Glomerular endothelial cell (primary cell): ENCODE measurements around the gene FMO1. TPM values are rescaled to one million over a fixed set of nuclear protein-coding genes. Genes with fewer than 3 reads are reported as not detected.
A peak's percentile ranks its signal among the peaks of the same experiment; 100 is the strongest.
"Not testable (repeated sequence)": the region's sequence is repeated elsewhere in the genome, so short reads cannot be mapped to it uniquely, and the experiment has no call there.

Experiments used
- DNase-seq: peaks from one replicate; pipeline ENCODE4 v3.0.0-alpha.2; 2011; ENCODE audit warnings: low read depth, low spot score; ENCODE audit errors: extremely low read depth
- total RNA-seq: library from RNA; depleted of rRNA; stranded (reverse); fragments of >200 nt; gene quantifications from 2 replicates; pipeline ENCODE4 v1.2.3, GENCODE V29; 2015

FMO1 gene
- total RNA-seq, 1 donor from 2014 or later, result not detected

DNA sequence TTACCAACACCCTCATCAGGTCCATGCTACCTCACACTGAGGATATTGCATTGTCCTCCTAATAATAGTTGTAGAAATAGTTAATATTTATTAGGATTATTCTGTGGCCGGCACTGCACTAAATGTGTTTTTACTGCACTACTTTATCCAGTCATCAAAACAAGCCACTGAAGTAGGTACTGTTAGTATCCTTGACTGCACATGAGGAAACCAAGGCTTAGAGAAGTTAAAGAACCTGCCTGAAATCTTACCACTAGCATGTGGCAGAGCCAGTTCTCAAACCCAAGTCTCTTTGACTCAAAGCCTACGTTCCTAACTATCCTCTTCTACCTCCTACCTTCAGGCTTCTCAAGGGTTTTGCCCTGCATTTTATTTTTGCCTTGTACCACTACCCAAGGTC lies 30.9 kb downstream of the FMO1 start:
- DNase-seq, result no peak

- no peak for DNase-seq
Observed at GRCh38 chr1:171279678-171280077, 31.4 kb downstream of the FMO1 start.

GRCh38 chr1:171280599-171280998 lies 32.3 kb downstream of the FMO1 start:
- no peak for DNase-seq

GRCh38 chr1:171286032-171286705 lies 37.9 kb downstream of the FMO1 start:
- DNase-seq, result no peak

GRCh38 chr1:171290621-171291020 lies 42.3 kb downstream of the FMO1 start:
- DNase-seq, result no peak

DNA sequence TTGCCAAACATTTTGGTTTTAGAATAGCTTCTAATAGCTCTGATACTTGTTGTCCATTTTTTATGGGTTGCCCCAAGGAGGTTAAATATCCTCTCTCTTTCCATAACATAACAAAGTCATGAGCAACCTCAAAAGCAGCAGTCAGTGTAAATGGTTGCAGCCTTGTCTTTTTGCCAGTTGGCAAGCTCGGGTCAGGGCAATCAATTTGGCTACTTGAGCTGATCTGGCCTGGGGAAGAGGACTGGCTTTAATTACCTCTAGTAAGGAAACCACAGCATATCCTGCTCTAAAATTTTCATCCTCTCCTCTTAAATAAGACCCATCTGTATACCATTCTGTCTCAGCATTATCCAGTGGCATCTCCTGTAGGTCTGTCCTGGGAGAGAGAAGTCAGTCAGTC lies 44.5 kb downstream of the FMO1 start:
- no peak for DNase-seq

GRCh38 chr1:171295383-171295782 lies 47.1 kb downstream of the FMO1 start:
- DNase-seq, result not testable (repeated sequence)

GRCh38 chr1:171295821-171296220 lies 47.5 kb downstream of the FMO1 start:
- no peak for DNase-seq

GRCh38 chr1:171296897-171297296 lies 48.6 kb downstream of the FMO1 start:
- DNase-seq, result no peak

DNA sequence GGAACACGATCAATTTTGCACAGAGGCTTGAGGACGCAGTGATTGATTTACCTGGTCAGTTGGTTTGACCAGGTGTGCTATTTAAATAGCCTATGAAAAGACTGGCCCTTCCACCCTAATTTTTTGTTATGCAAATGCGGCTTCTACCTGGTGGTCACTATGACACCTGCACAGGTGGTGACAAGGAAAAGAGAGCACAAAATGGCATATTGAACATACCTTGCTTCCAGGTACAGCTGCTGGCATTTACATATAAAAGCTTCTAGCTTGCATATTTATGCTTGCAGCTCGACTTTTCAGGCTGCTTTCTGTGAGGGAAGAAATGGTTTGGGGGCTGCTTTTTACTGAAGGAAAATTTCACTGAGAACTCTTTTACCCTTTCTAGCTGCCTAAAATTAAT lies 50.4 kb downstream of the FMO1 start:
- no peak for DNase-seq

DNA sequence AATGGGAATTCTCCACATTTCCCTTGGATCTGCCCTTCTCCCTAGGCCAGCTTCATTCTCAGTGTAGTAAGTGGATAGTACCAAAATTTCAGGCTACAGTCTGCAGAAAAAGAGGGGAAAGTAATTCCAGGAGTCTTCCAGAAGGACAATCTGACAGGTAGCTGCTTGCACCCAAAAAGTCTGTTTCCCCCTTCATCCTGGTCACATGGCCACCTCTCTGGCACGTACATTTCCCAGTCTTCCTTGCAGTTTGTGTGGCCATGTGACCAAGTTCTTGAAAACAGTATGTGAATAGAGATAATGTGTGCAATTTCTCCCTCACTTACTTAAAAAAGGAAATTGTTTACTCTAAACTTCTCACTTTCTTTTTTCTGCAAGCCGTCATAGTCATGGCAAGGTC lies 51.0 kb downstream of the FMO1 start:
- DNase-seq, result no peak

DNA sequence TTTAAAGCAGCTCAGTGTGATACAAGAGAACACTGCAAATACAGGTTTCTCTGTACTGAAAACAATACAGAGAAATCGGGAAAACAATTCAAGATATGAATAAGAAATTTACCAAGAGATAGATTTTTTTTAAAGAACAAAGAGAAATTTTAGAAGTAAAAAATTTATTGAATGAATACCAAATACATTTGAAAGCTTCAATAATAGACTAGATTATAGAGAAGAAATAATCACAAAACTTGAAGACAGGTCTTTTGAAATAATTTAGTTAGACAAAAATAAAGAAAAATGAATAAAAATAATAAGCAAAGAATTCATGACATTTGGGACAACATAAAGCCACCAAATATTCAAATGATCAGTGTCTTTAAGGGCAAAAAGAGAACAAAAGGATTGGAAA lies 52.1 kb downstream of the FMO1 start:
- DNase-seq, result no peak

DNA sequence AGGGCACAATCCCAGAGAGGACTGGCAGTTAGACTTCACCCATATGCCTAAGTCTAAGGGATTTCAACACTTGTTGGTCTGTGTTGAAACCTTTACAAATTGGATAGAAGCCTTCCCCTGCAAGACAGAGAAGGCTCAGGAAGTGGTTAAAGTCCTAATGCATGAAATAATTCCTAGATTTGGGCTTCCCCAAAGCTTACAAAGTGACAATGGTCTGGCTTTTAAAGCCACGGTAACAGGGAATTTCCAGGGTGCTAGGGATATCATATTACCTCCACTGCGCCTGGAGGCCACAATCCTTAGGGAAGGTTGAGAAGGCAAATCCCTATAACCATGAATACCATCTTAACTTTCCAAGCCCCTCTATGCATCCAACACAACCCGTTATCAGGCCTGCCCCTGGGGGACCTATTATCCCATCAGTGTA lies 62.4 kb downstream of the FMO1 start:
- no peak for DNase-seq

DNA sequence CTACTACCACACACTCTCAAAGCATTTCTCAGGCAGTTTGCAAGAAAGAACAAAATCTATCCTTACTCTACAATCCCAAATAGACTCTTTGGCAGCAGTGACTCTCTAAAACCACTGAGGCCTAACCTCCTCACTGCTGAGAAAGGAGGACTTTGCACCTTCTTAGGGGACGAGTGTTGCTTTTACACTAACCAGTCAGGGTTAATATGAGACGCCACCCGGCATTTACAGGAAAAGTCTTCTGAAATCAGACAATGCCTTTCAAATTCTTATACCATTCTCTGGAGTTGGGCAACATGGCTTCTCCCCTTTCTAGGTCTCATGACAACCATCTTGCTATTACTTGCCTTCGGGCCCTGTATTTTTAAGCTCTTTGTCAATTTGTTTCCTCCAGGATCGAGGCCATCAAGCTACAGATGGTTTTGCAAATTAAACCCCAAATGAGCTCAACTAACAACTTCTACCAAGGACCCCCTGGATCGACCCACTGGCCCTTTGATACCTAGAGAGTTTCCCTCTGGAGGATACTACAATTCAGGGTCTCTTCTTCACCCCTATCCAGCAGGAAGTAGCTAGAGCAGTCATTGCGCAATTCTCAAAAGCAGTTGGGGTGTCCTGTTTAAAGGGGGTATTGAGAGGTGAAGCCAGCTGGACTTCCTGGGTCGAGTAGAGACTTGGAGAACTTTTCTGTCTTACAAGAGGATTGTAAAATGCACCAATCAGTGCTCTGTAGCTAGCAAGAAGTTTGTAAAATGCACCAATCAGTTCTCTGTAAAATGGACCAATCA lies 63.7 kb downstream of the FMO1 start:
- no peak for DNase-seq

- no peak for DNase-seq
Observed at GRCh38 chr1:171313319-171313834, 65.1 kb downstream of the FMO1 start.

- DNase-seq, result peak; percentile 85
Observed at GRCh38 chr1:171313835-171314320, 65.6 kb downstream of the FMO1 start, which contains the start of gene FMO4. Gene FMO4, plus strand, starts transcription at chr1:171314183. Its CDS starts 5,643 bp downstream, at chr1:171319826.

DNA sequence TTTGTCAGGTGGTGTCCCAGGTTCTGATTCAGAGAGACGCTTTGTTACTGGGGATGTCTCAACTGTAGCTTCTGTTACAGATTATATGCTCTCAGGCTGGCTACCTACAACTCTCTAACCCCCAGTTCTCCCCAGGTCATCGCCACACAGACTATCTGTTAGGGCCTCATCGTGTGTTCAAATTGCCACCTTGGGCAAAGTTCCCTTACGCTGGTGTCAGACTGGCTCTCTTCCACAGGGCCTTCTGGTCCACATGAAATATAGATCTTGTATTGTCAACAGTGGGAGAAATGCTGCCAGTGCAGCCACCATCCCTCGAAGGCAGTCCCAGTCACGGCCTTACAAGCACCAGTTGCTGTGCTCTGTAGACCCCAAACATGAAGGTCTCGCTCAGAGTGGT lies 81.0 kb downstream of the FMO1 start:
- DNase-seq, result no peak

GRCh38 chr1:171334024-171334640 lies 85.8 kb downstream of the FMO1 start:
- no peak for DNase-seq
